Ishikawa (cell line): ENCODE data around the gene CDH2.

Experiments used
- TAF1 ChIP-seq: IDR thresholded peaks from 2 replicates; pipeline ENCODE4 v1.6.1; 2012; ENCODE audit warnings: low read depth, mild to moderate bottlenecking
- TF ChIP-seq, protein P1 (sequence below): IDR thresholded peaks from 2 replicates; pipeline ENCODE4 v1.6.1; 2012; ENCODE audit warnings: low read depth, mild to moderate bottlenecking

DNA sequence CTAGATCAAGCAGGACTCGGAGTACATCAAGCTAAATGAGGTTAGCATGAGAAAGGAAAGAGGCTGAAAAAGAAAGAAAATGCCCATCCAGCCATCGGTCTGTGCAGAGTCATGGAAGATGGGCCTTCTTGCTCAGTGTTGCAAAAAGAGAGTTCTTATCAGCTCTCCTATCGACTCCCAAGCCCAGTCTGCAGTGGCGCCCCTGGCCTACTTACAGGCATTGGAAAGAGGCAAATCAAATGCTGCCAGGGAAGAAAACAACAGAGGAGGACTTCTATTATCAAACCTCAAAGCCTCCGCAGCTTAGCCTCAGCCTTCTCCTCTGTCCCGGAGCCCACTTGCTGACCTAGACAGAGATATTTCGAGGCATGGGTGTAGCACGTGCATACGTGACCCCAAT lies 66.0 kb downstream of the CDH2 start:
- TF ChIP-seq, protein P1, sequence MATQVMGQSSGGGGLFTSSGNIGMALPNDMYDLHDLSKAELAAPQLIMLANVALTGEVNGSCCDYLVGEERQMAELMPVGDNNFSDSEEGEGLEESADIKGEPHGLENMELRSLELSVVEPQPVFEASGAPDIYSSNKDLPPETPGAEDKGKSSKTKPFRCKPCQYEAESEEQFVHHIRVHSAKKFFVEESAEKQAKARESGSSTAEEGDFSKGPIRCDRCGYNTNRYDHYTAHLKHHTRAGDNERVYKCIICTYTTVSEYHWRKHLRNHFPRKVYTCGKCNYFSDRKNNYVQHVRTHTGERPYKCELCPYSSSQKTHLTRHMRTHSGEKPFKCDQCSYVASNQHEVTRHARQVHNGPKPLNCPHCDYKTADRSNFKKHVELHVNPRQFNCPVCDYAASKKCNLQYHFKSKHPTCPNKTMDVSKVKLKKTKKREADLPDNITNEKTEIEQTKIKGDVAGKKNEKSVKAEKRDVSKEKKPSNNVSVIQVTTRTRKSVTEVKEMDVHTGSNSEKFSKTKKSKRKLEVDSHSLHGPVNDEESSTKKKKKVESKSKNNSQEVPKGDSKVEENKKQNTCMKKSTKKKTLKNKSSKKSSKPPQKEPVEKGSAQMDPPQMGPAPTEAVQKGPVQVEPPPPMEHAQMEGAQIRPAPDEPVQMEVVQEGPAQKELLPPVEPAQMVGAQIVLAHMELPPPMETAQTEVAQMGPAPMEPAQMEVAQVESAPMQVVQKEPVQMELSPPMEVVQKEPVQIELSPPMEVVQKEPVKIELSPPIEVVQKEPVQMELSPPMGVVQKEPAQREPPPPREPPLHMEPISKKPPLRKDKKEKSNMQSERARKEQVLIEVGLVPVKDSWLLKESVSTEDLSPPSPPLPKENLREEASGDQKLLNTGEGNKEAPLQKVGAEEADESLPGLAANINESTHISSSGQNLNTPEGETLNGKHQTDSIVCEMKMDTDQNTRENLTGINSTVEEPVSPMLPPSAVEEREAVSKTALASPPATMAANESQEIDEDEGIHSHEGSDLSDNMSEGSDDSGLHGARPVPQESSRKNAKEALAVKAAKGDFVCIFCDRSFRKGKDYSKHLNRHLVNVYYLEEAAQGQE = no peak
- TF ChIP-seq TAF1 = no peak
